Urinary bladder (tissue), 4 donors: ENCODE measurements around the gene PGAM2. TPM values are rescaled to one million over a fixed set of nuclear protein-coding genes. Genes with fewer than 3 reads are reported as not detected.
A peak's percentile ranks its signal among the peaks of the same experiment; 100 is the strongest.

Experiments used
- DNase-seq: peaks from one replicate; pipeline ENCODE4 v3.0.0-alpha.2; 2015; ENCODE audit errors: extremely low spot score
- H3K27ac ChIP-seq: one replicate; pipeline ENCODE4 v1.5.1; 2013; ENCODE audit warnings: low read depth, mild to moderate bottlenecking, moderate library complexity
- H3K36me3 ChIP-seq: one replicate; pipeline ENCODE4 v1.6.1; 2013; ENCODE audit warnings: mild to moderate bottlenecking, moderate library complexity; ENCODE audit not compliant: insufficient read depth
- H3K4me1 ChIP-seq: one replicate; pipeline ENCODE4 v1.6.1; 2013; ENCODE audit warnings: mild to moderate bottlenecking, moderate library complexity; ENCODE audit not compliant: insufficient read depth
- H3K4me3 ChIP-seq: one replicate; pipeline ENCODE4 v1.5.1; 2013; ENCODE audit warnings: low read depth, low read length
- WGBS: extraction: QIAGEN DNeasy Blood & Tissue Kit; methylation state at CpG from one replicate; pipeline ENCODE4 v1.1.7; 2013; 5-methylcytosine and 5-hydroxymethylcytosine counted together
- polyA plus RNA-seq: library from polyadenylated mRNA; stranded (reverse); fragments of 200-250 nt; gene quantifications from one replicate; pipeline ENCODE4 v1.2.3, GENCODE V29; 2013
- total RNA-seq: library from RNA; depleted of rRNA; stranded (reverse); fragments of >200 nt; gene quantifications from one replicate; pipeline ENCODE4 v1.2.3, GENCODE V29; 2014
- donor health status: healthy with polysubstance abuse.
- donor health status: healthy.

PGAM2 gene
- total and polyA plus RNA-seq, 2 donors, result 0.71 to 3.1 TPM

GRCh38 chr7:44107116-44107960 lies 42.0 kb upstream of the PGAM2 start:
- Histone ChIP-seq H3K36me3 (no peaks in the 10 kb centered on the region), H3K4me3 (no peak overlapping the region), H3K27ac (no peak overlapping the region), H3K4me1 (no peaks in the 10 kb centered on the region)
- DNase-seq, result no peak
- WGBS, result 89% methylated on average over 18 of the region's 18 CpGs

GRCh38 chr7:44106311-44107065 lies 41.1 kb upstream of the PGAM2 start:
- Histone ChIP-seq H3K4me1 (no peaks in the 10 kb centered on the region), H3K27ac (no peak overlapping the region), H3K36me3 (no peaks in the 10 kb centered on the region), H3K4me3 (no peak overlapping the region)
- 91% methylated on average over 10 of the region's 10 CpGs for WGBS
- no peak for DNase-seq

GRCh38 chr7:44105832-44106231 lies 40.5 kb upstream of the PGAM2 start:
- H3K36me3 ChIP-seq, result no peaks in the 10 kb centered on the region
- DNase-seq, result no peak
- 81% methylated on average over 2 of the region's 2 CpGs for WGBS
- peak overlapping the region; percentile 69 for H3K27ac ChIP-seq
- peak overlapping the region; percentile 59 for H3K4me3 ChIP-seq
- no peaks in the 10 kb centered on the region for H3K4me1 ChIP-seq

- 14% methylated on average over 28 of the region's 28 CpGs for WGBS
- no peaks in the 10 kb centered on the region for H3K4me1 ChIP-seq
- peak overlapping the region; percentile 59 for H3K4me3 ChIP-seq
- no peak for DNase-seq
- peak overlapping the region; percentile 69 for H3K27ac ChIP-seq
- H3K36me3 ChIP-seq, result no peaks in the 10 kb centered on the region
These were observed 39.7 kb upstream of the PGAM2 start for GRCh38 chr7:44104860-44105771.

- Histone ChIP-seq H3K4me3 (peak within 1 kb of the TSS; percentile 59), H3K4me1 (no peaks in the 10 kb centered on the region), H3K27ac (peak within 1 kb of the TSS; percentile 69), H3K36me3 (no peaks in the 10 kb centered on the region)
- DNase-seq, result no peak
- 4% methylated on average over 80 of the region's 87 CpGs for WGBS
These were observed 38.8 kb upstream of the PGAM2 start, which contains the start of gene AEBP1 for GRCh38 chr7:44103923-44104859. TSS of gene AEBP1 (plus strand) at chr7:44104345. CDS start at chr7:44104666, 321 bp downstream.

GRCh38 chr7:44103566-44103922 lies 38.2 kb upstream of the PGAM2 start:
- DNase-seq, result no peak
- no peaks in the 10 kb centered on the region for H3K36me3 ChIP-seq
- 68% methylated on average over 8 of the region's 8 CpGs for WGBS
- no peak overlapping the region for H3K27ac ChIP-seq
- no peak overlapping the region for H3K4me3 ChIP-seq
- no peaks in the 10 kb centered on the region for H3K4me1 ChIP-seq

GRCh38 chr7:44102846-44103565 lies 37.6 kb upstream of the PGAM2 start:
- 90% methylated on average over 8 of the region's 8 CpGs for WGBS
- Histone ChIP-seq H3K4me1 (no peaks in the 10 kb centered on the region), H3K4me3 (no peak overlapping the region), H3K27ac (no peak overlapping the region), H3K36me3 (no peaks in the 10 kb centered on the region)
- DNase-seq, result no peak

GRCh38 chr7:44101966-44102845 lies 36.8 kb upstream of the PGAM2 start:
- Histone ChIP-seq H3K4me3 (no peak overlapping the region), H3K4me1 (no peaks in the 10 kb centered on the region), H3K27ac (no peak overlapping the region), H3K36me3 (no peaks in the 10 kb centered on the region)
- no peak for DNase-seq
- 83% methylated on average over 14 of the region's 14 CpGs for WGBS

- no peaks in the 10 kb centered on the region for H3K4me1 ChIP-seq
- H3K36me3 ChIP-seq, result no peaks in the 10 kb centered on the region
- 94% methylated on average over 3 of the region's 3 CpGs for WGBS
- DNase-seq, result no peak
- no peak overlapping the region for H3K27ac ChIP-seq
- no peak overlapping the region for H3K4me3 ChIP-seq
These were observed 36.1 kb upstream of the PGAM2 start for GRCh38 chr7:44101303-44101965.

GRCh38 chr7:44100458-44101302 lies 35.3 kb upstream of the PGAM2 start:
- no peak for DNase-seq
- Histone ChIP-seq H3K36me3 (no peaks in the 10 kb centered on the region), H3K4me3 (no peak overlapping the region), H3K4me1 (no peaks in the 10 kb centered on the region), H3K27ac (peak overlapping the region; percentile 54)
- WGBS, result 39% methylated on average over 10 of the region's 10 CpGs
